Endodermal cell (in vitro differentiated cells): Measurements from ENCODE around the gene STYXL2. TPM values are rescaled to one million over a fixed set of nuclear protein-coding genes. Genes with fewer than 3 reads are reported as not detected.

ENCODE experiments used
- DNase-seq: peaks from one replicate; pipeline ENCODE4 v3.0.0-alpha.2; 2017
- H3K27ac ChIP-seq: 2 replicates; pipeline ENCODE4 v1.5.1; 2013; ENCODE audit warnings: mild to moderate bottlenecking, low read depth, low read length, moderate library complexity
- H3K27me3 ChIP-seq: 2 replicates; pipeline ENCODE4 v1.6.1; 2013; ENCODE audit warnings: mild to moderate bottlenecking, low read length, moderate library complexity; ENCODE audit not compliant: insufficient read depth, control insufficient read depth, poor library complexity, severe bottlenecking
- H3K36me3 ChIP-seq: 2 replicates; pipeline ENCODE4 v1.7.0; 2013; ENCODE audit warnings: mild to moderate bottlenecking, low read length, moderate library complexity; ENCODE audit not compliant: control insufficient read depth, insufficient read depth
- H3K4me1 ChIP-seq: one replicate; pipeline ENCODE4 v1.7.0; 2013; ENCODE audit warnings: low read length; ENCODE audit not compliant: control insufficient read depth, insufficient read depth
- H3K4me3 ChIP-seq: 2 replicates; pipeline ENCODE4 v1.5.1; 2013; ENCODE audit warnings: mild to moderate bottlenecking, low read length, moderate library complexity
- H3K9ac ChIP-seq: 2 replicates; pipeline ENCODE4 v1.6.1; 2013; ENCODE audit warnings: mild to moderate bottlenecking, low read length, moderate library complexity; ENCODE audit not compliant: poor library complexity, severe bottlenecking; ENCODE audit errors: extremely low read depth
- H3K9me3 ChIP-seq: 2 replicates; pipeline ENCODE4 v1.6.1; 2013; ENCODE audit warnings: mild to moderate bottlenecking, low read length, moderate library complexity; ENCODE audit not compliant: control insufficient read depth
- H3K27ac Mint-ChIP-seq: 2 replicates; pipeline ENCODE4 v1.8.0; 2020; ENCODE audit warnings: mixed read lengths
- H3K27me3 Mint-ChIP-seq: 2 replicates; pipeline ENCODE4 v1.8.0; 2021; ENCODE audit warnings: mild to moderate bottlenecking, mixed read lengths; ENCODE audit not compliant: insufficient read depth
- H3K36me3 Mint-ChIP-seq: 2 replicates; pipeline ENCODE4 v1.8.0; 2020; ENCODE audit warnings: low read depth, mixed read lengths
- H3K4me1 Mint-ChIP-seq: 2 replicates; pipeline ENCODE4 v1.8.0; 2020; ENCODE audit warnings: mixed read lengths
- H3K4me3 Mint-ChIP-seq: 2 replicates; pipeline ENCODE4 v1.8.0; 2020; ENCODE audit warnings: mild to moderate bottlenecking, moderate library complexity, mixed read lengths
- H3K9me3 Mint-ChIP-seq: 2 replicates; pipeline ENCODE4 v1.8.0; 2020; ENCODE audit warnings: mild to moderate bottlenecking, mixed read lengths
- WGBS, 2 experiments: methylation state at CpG; one replicate each; pipeline versions ENCODE4 v1.1.5 to v1.1.7; 2013; ENCODE audit warnings: missing lambda C conversion rate in 2 of 2, mixed read lengths in 1 of 2; ENCODE audit not compliant: insufficient coverage in 1 of 2, insufficient read length in 1 of 2; 5-methylcytosine and 5-hydroxymethylcytosine counted together
- total RNA-seq, 2 donors: library from RNA; stranded (reverse); fragmentation: NEBNext Ultra II Directional in 1 of 2; extraction: Animal tissue kit (Norgen Biotek cat#: 25700) in 1 of 2; gene quantifications; 2 replicates in 1 of 2; 3 replicates in 1 of 2; pipeline ENCODE4 v1.2.1, GENCODE V29; 2021
- TF ChIP-seq, protein P1 (sequence below): fragments of 200-600 bp; sonication (generic); conservative IDR thresholded peaks from 2 replicates; pipeline ENCODE4 v1.5.0; 2021; ENCODE audit warnings: antibody characterized with exemption, mild to moderate bottlenecking

The STYXL2 gene
- total RNA-seq, 2 donors from 2014 or later, result 0.99 to 5.2 TPM

DNA sequence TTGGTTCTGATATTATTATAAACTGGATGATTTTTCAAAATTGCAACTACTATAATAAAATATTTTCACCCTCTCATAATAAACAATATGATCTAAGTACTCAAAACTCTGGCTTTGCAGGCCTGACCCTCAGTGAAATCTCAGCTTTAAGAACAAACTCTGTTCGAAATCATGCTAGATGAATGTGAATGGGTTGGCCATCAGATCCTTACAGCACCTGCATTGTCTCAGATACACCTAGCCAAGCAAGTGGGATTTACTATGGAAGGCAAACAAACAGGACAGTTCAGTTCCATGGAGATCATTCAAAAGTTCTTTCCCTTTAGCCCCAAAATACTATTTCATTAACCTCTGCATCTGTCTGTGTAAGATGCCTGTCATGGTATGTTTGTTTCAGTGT, 44.8 kb downstream of the STYXL2 start:
- 97 to 100% methylated on average over 1 of the region's 1 CpG for WGBS, 2 experiments
- no peaks in the 10 kb centered on the region for H3K27me3 ChIP-seq
- no peak overlapping the region for H3K4me3 Mint-ChIP-seq
- no peak overlapping the region for H3K9ac ChIP-seq
- H3K27me3 Mint-ChIP-seq, result no peaks in the 10 kb centered on the region
- peaks cover 2% of the 10 kb centered on the region for H3K4me1 ChIP-seq
- H3K4me1 Mint-ChIP-seq, result peaks cover 37% of the 10 kb centered on the region
- H3K36me3 ChIP-seq, result no peaks in the 10 kb centered on the region
- TF ChIP-seq, protein P1, sequence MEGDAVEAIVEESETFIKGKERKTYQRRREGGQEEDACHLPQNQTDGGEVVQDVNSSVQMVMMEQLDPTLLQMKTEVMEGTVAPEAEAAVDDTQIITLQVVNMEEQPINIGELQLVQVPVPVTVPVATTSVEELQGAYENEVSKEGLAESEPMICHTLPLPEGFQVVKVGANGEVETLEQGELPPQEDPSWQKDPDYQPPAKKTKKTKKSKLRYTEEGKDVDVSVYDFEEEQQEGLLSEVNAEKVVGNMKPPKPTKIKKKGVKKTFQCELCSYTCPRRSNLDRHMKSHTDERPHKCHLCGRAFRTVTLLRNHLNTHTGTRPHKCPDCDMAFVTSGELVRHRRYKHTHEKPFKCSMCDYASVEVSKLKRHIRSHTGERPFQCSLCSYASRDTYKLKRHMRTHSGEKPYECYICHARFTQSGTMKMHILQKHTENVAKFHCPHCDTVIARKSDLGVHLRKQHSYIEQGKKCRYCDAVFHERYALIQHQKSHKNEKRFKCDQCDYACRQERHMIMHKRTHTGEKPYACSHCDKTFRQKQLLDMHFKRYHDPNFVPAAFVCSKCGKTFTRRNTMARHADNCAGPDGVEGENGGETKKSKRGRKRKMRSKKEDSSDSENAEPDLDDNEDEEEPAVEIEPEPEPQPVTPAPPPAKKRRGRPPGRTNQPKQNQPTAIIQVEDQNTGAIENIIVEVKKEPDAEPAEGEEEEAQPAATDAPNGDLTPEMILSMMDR, result no peak
- H3K27ac ChIP-seq, result peak overlapping the region; percentile 78
- H3K9me3 Mint-ChIP-seq, result peaks cover 21% of the 10 kb centered on the region
- no peak overlapping the region for H3K4me3 ChIP-seq
- H3K9me3 ChIP-seq, result peaks cover 13% of the 10 kb centered on the region
- no peaks in the 10 kb centered on the region for H3K36me3 Mint-ChIP-seq
- no peak for DNase-seq
- H3K27ac Mint-ChIP-seq, result no peak overlapping the region

DNA sequence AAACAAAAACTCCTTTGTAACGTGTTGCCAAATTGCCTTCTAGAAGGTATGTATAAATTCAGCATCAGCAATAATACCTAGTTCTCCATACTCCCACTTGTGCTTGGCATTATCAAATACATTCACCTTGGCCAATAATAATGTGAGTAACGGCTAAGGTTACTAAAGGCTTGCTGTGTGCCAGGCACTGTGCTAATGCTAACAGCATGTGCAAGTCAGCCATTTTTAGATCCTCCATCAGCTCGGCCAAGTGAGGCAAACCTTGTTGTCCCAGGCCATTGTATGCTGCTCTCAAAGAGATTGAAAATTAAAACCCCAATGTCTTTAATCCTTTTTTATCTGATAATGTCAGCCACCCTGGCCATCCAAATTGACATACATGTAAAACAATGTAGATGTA, 48.1 kb downstream of the STYXL2 start:
- no peak overlapping the region for H3K27ac Mint-ChIP-seq
- WGBS, 2 experiments, result 93 to 95% methylated on average over 3 of the region's 3 CpGs
- H3K9me3 Mint-ChIP-seq, result peaks cover 32% of the 10 kb centered on the region
- Histone ChIP-seq H3K27me3 (no peaks in the 10 kb centered on the region), H3K9me3 (peaks cover 21% of the 10 kb centered on the region), H3K4me3 (no peak overlapping the region), H3K27ac (no peak overlapping the region), H3K9ac (no peak overlapping the region), H3K4me1 (peaks cover 2% of the 10 kb centered on the region), H3K36me3 (no peaks in the 10 kb centered on the region)
- TF ChIP-seq, protein P1, result no peak
- no peak for DNase-seq
- no peak overlapping the region for H3K4me3 Mint-ChIP-seq
- peaks cover 5% of the 10 kb centered on the region for H3K36me3 Mint-ChIP-seq
- H3K4me1 Mint-ChIP-seq, result peaks cover 19% of the 10 kb centered on the region
- no peaks in the 10 kb centered on the region for H3K27me3 Mint-ChIP-seq

Other genes with a start within 250 kb of the STYXL2 start
- gene TADA1, start 217.8 kb upstream of the STYXL2 start, total RNA-seq, result 10 to 100 TPM; 18.4 to 19.9 TPM
- 1 to 10 TPM in 1 of 2 donors, under 1 TPM in 1; 1.00 to 1.4 TPM for gene ILDR2, start 118.5 kb upstream of the STYXL2 start, total RNA-seq
- under 1 TPM in 1 of 2 donors, not detected in 1; 0.27 TPM for gene MAEL, start 104.8 kb upstream of the STYXL2 start, total RNA-seq
- gene GPA33, start 3.7 kb upstream of the STYXL2 start, total RNA-seq, result 1 to 10 TPM in 1 of 2 donors, under 1 TPM in 1; 0.37 to 1.5 TPM
- gene POU2F1, start 126.8 kb downstream of the STYXL2 start, total RNA-seq, result 10 to 100 TPM; 48.6 to 49.4 TPM